RWPE2 (cell line): ENCODE data around the gene TNFAIP3.
"Not testable (repeated sequence)": the region's sequence is repeated elsewhere in the genome, so short reads cannot be mapped to it uniquely, and the experiment has no call there.

ENCODE experiments used
- ATAC-seq: fragments of 200-7000 bp; cut with Tn5 transposase; 3 replicates; pipeline ENCODE4 v1.9.1; 2021; ENCODE audit warnings: low read depth
- DNase-seq: peaks from one replicate; pipeline ENCODE4 v3.0.0-alpha.2; 2020; ENCODE audit warnings: low spot score
- H3K27ac ChIP-seq: fragments of 450-650 bp; 2 replicates; pipeline ENCODE4 v1.5.1; 2017; ENCODE audit warnings: mild to moderate bottlenecking; ENCODE audit not compliant: poor library complexity, severe bottlenecking
- H3K27me3 ChIP-seq: fragments of 250-450 bp; sonication (Bioruptor Pico); 2 replicates; pipeline ENCODE4 v1.5.1; 2021; ENCODE audit warnings: mild to moderate bottlenecking, moderate library complexity; ENCODE audit not compliant: insufficient read depth, poor library complexity, severe bottlenecking
- H3K36me3 ChIP-seq: fragments of 250-450 bp; sonication (Bioruptor Pico); 2 replicates; pipeline ENCODE4 v1.5.1; 2020; ENCODE audit warnings: low read depth, mild to moderate bottlenecking, moderate library complexity
- H3K4me1 ChIP-seq: fragments of 250-450 bp; sonication (Bioruptor Pico); 2 replicates; pipeline ENCODE4 v1.5.1; 2021; ENCODE audit warnings: mild to moderate bottlenecking, moderate library complexity; ENCODE audit not compliant: insufficient read depth, poor library complexity, severe bottlenecking
- H3K4me3 ChIP-seq: fragments of 250-450 bp; sonication (Bioruptor Pico); 2 replicates; pipeline ENCODE4 v1.5.1; 2021; ENCODE audit warnings: mild to moderate bottlenecking, moderate library complexity; ENCODE audit not compliant: severe bottlenecking
- H3K9me3 ChIP-seq: fragments of 250-450 bp; sonication (Bioruptor Pico); 2 replicates; pipeline ENCODE4 v1.5.1; 2021; ENCODE audit warnings: mild to moderate bottlenecking, moderate library complexity; ENCODE audit not compliant: severe bottlenecking
- TF ChIP-seq, protein P1 (sequence below): fragments of 450-650 bp; IDR thresholded peaks from one replicate; pipeline ENCODE4 v1.5.1; 2017; ENCODE audit warnings: mild to moderate bottlenecking, moderate library complexity; ENCODE audit not compliant: poor library complexity, severe bottlenecking

Gene TNFAIP3

DNA sequence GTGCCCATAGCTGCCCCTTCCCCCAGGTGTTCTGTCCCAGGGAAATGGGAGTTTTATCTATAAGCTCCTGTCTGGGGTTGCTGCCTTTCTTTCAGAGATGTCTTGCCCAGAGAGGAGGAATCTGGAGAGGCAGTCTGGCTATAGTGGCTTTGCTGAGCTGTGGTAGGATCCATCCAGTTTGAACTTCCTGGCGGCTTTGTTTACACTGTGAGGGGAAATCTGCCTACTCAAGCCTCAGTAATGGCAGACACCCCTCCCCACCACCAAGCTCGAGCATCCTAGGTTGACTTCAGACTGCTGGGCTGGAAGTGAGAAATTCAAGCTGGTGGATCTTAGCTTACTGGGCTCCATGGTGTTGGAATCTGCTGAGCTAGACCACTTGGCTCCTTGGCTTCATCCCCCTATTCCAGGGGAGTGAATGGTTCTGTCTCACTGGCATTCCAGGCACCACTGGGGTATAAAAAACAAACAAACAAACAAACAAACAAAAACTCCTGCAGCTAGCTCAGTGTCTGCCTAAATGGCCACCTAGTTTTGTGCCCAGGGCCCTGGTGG lies 24.0 kb downstream of the TNFAIP3 start:
- Histone ChIP-seq H3K9me3 (no peaks in the 10 kb centered on the region), H3K4me3 (no peak overlapping the region), H3K27ac (no peak overlapping the region), H3K4me1 (peaks cover 26% of the 10 kb centered on the region), H3K36me3 (no peaks in the 10 kb centered on the region), H3K27me3 (no peaks in the 10 kb centered on the region)
- no peak for DNase-seq
- no peak for ATAC-seq
- TF ChIP-seq, protein P1, sequence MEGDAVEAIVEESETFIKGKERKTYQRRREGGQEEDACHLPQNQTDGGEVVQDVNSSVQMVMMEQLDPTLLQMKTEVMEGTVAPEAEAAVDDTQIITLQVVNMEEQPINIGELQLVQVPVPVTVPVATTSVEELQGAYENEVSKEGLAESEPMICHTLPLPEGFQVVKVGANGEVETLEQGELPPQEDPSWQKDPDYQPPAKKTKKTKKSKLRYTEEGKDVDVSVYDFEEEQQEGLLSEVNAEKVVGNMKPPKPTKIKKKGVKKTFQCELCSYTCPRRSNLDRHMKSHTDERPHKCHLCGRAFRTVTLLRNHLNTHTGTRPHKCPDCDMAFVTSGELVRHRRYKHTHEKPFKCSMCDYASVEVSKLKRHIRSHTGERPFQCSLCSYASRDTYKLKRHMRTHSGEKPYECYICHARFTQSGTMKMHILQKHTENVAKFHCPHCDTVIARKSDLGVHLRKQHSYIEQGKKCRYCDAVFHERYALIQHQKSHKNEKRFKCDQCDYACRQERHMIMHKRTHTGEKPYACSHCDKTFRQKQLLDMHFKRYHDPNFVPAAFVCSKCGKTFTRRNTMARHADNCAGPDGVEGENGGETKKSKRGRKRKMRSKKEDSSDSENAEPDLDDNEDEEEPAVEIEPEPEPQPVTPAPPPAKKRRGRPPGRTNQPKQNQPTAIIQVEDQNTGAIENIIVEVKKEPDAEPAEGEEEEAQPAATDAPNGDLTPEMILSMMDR = no peak

DNA sequence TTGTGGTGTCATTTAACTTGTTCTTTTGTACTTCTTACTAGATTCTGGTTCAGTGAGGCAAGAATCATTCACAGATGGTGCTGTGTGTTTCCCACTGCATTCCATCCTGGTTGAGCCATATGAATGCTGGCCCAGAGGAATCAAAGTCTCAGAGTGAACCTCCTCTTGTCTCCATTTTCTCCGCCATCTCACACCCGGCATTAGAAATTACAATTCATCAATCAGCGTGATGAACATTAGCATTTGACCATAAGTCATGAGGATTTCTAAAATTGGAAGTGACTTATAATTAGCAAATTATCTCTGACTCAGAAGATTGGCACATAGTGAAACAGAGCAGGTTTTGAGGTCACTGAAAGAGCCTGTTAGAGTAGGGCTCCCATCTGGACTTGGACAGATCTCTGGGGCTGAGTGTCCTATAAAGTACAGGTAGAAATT lies 25.2 kb downstream of the TNFAIP3 start:
- Histone ChIP-seq H3K36me3 (no peaks in the 10 kb centered on the region), H3K4me1 (peaks cover 26% of the 10 kb centered on the region), H3K4me3 (no peak overlapping the region), H3K9me3 (no peaks in the 10 kb centered on the region), H3K27ac (peak overlapping the region; percentile 38), H3K27me3 (no peaks in the 10 kb centered on the region)
- DNase-seq = no peak
- peak; percentile 67 for ATAC-seq
- TF ChIP-seq, protein P1 = no peak

DNA sequence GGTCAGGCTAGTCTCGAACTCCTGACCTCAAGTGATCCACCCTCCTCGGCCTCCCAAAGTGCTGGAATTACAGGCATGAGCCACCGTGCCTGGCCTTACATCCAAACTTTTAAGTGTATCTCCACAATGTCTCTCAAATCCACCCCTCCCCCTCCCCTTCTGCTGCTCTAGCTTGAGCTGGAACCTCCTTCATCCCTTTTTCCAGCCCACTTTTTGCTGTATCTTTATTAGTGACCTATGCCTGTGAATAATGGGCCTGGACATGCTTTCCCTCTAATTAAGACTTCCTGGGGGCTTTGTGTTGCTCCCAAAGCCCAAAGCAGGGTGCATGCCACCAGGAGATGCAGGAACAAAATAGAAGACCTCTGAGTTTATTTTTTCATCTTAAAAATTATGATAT lies 26.1 kb downstream of the TNFAIP3 start:
- TF ChIP-seq, protein P1 = no peak
- no peak for ATAC-seq
- peak overlapping the region; percentile 38 for H3K27ac ChIP-seq
- H3K4me1 ChIP-seq = peaks cover 26% of the 10 kb centered on the region
- no peak for DNase-seq
- H3K27me3 ChIP-seq = no peaks in the 10 kb centered on the region
- H3K36me3 ChIP-seq = no peaks in the 10 kb centered on the region
- no peak overlapping the region for H3K4me3 ChIP-seq
- no peaks in the 10 kb centered on the region for H3K9me3 ChIP-seq

DNA sequence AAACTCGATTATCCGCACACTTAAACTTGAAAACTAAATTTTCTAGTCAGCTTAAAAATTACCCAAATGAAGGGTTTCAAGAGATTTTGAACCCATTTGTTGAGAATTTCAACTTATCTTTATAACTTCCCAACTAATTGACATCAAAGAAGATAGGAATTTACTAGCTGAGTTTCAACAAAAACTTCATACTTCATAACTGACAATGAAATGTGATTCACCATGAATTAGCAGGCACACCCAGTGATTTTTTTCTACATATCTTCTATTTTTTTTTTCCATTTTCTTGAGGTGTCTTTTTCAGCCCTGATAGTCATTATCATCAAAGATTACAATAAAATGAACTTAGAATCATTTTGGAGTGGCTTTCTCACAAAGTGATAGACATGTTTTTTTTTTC lies 26.7 kb downstream of the TNFAIP3 start:
- no peaks in the 10 kb centered on the region for H3K36me3 ChIP-seq
- H3K4me3 ChIP-seq = no peak overlapping the region
- no peaks in the 10 kb centered on the region for H3K9me3 ChIP-seq
- H3K4me1 ChIP-seq = peaks cover 26% of the 10 kb centered on the region
- no peak for DNase-seq
- TF ChIP-seq, protein P1 = no peak
- peak overlapping the region; percentile 38 for H3K27ac ChIP-seq
- ATAC-seq = 0 out of 3 replicates have a peak, but pooled peaks have one; percentile 44
- H3K27me3 ChIP-seq = no peaks in the 10 kb centered on the region

DNA sequence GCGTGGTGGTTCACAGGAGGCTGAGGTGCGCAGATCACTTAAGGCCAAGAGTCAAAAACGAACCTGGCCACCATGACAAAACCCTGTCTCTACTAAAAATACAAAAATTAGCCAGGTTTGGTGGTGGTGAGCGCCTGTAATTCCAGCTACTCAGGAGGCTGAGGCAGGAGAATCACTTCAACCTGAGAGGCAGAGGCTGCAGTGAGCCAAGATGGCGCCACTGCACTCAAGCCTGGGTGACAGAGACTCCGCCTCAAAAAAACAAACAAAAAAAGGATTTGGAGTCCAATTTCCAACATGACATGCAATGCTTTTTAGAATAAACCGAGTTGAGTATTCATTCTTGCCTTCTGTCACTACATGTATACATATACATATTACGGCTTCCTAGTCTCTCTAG lies 27.3 kb downstream of the TNFAIP3 start:
- Histone ChIP-seq H3K4me1 (peaks cover 26% of the 10 kb centered on the region), H3K27ac (peak overlapping the region; percentile 38)
- H3K36me3 ChIP-seq, DNase-seq, H3K27me3 ChIP-seq, ATAC-seq, H3K9me3 ChIP-seq, H3K4me3 ChIP-seq: not testable (repeated sequence)
